H1 (cell line): ENCODE results near the gene NID2. TPM values are rescaled to one million over a fixed set of nuclear protein-coding genes. Genes with fewer than 3 reads are reported as not detected.

Source experiments
- ATF2 ChIP-seq: IDR thresholded peaks from 2 replicates; pipeline ENCODE4 v1.6.1; 2012; ENCODE audit warnings: low read length, inconsistent platforms
- CHD7 ChIP-seq: fragments of 300-600 bp; sonication (generic); IDR thresholded peaks from 2 replicates; pipeline ENCODE4 v1.7.1; 2012; ENCODE audit warnings: low read length, moderate library complexity, mild to moderate bottlenecking, inconsistent platforms; ENCODE audit not compliant: insufficient replicate concordance
- CTCF ChIP-seq, 3 experiments: IDR thresholded peaks; 1 replicate in 2 of 3; 2 replicates in 1 of 3; pipeline versions ENCODE4 v1.5.1 to v1.6.1; 2011; ENCODE audit warnings: low read length in 3 of 3, mild to moderate bottlenecking in 3 of 3, inconsistent platforms in 2 of 3, low read depth in 1 of 3, moderate library complexity in 1 of 3; ENCODE audit not compliant: insufficient read depth in 1 of 3; ENCODE audit errors: control extremely low read depth in 1 of 3
- PHF8 ChIP-seq: fragments of 200-600 bp; sonication (generic); conservative IDR thresholded peaks from 2 replicates; pipeline ENCODE4 v1.7.1; 2012; ENCODE audit warnings: low read depth, mild to moderate bottlenecking, inconsistent platforms, low read length, moderate library complexity
- RBBP5 ChIP-seq: IDR thresholded peaks from 2 replicates; pipeline ENCODE4 v1.7.1; 2012; ENCODE audit warnings: low read depth, mild to moderate bottlenecking, inconsistent platforms, low read length, moderate library complexity, borderline replicate concordance
- SUZ12 ChIP-seq: fragments of 200-600 bp; sonication (generic); IDR thresholded peaks from 2 replicates; pipeline ENCODE4 v1.6.1; 2012; ENCODE audit warnings: mild to moderate bottlenecking, inconsistent platforms, low read length, moderate library complexity, mixed read lengths
- polyA plus RNA-seq, 7 experiments: library from polyadenylated mRNA; depleted of rRNA in 3 of 7; stranded (reverse) in 5 of 7; unstranded in 2 of 7; fragments of >200 nt in 5 of 7; fragments of 200-250 nt in 2 of 7; gene quantifications; 1 replicate in 5 of 7; 2 replicates in 1 of 7; 4 replicates in 1 of 7; pipeline versions ENCODE4 v1.2.1 to v1.2.3, GENCODE V29; 2011 to 2013; ENCODE audit warnings: missing spikeins in 2 of 7, mixed read lengths in 2 of 7
- total RNA-seq: library from RNA; stranded (reverse); fragmentation: NEBNext Ultra II Directional; extraction: Animal tissue kit (Norgen Biotek cat#: 25700); gene quantifications from 2 replicates; pipeline ENCODE4 v1.2.1, GENCODE V29; 2021

NID2 gene
- total and polyA plus RNA-seq, 2 of the 8 experiments (the other 6 are each of a cell fraction or from before 2014, with no cell fraction given) = 6.1 to 12.6 TPM

- TF ChIP-seq CHD7 (no peak), ATF2 (no peak), PHF8 (no peak), RBBP5 (no peak), CTCF (IDR thresholded peaks at IDR 0.05; ENCODE audit: control extremely low read depth in 1 of 3, insufficient read depth in 1 of 3, low read depth in 1 of 3, low read length in 3 of 3) (no peak), SUZ12 (no peak)
Measured at GRCh38 chr14:52051871-52052270, 17.0 kb downstream of the NID2 start (continued).
